Neural cell (in vitro differentiated cells): ENCODE results near the gene TRAPPC2. TPM values are rescaled to one million over a fixed set of nuclear protein-coding genes. Genes with fewer than 3 reads are reported as not detected.

ENCODE experiments used
- H2AFZ ChIP-seq: fragments of 200-600, 300-800 bp; sonication (generic), shearing (Covaris generic); 2 replicates; pipeline ENCODE4 v1.6.0; 2014; ENCODE audit warnings: low read depth, mild to moderate bottlenecking, antibody characterized with exemption, low read length, moderate library complexity
- H3F3A ChIP-seq: fragments of 200-600 bp; shearing (Covaris generic); 2 replicates; pipeline ENCODE4 v1.6.1; 2016; ENCODE audit warnings: mild to moderate bottlenecking, moderate library complexity, mixed read lengths, antibody characterized with exemption, low read length; ENCODE audit not compliant: insufficient read depth, poor library complexity, severe bottlenecking
- H3K27ac ChIP-seq: fragments of 200-600, 300-800 bp; sonication (generic), shearing (Covaris generic); 2 replicates; pipeline ENCODE4 v1.5.1; 2014; ENCODE audit warnings: mild to moderate bottlenecking, low read length, moderate library complexity
- H3K27me3 ChIP-seq: fragments of 300-800, 200-600 bp; sonication (generic), shearing (Covaris generic); 2 replicates; pipeline ENCODE4 v1.6.0; 2014; ENCODE audit warnings: mild to moderate bottlenecking, low read depth, low read length, moderate library complexity; ENCODE audit not compliant: insufficient read depth
- H3K36me3 ChIP-seq: fragments of 300-800, 200-600 bp; sonication (generic), shearing (Covaris generic); 2 replicates; pipeline ENCODE4 v1.5.1; 2014; ENCODE audit warnings: mild to moderate bottlenecking, antibody characterized with exemption, low read length, moderate library complexity; ENCODE audit not compliant: insufficient read depth
- H3K4me2 ChIP-seq: fragments of 300-800, 200-600 bp; sonication (generic), shearing (Covaris generic); 2 replicates; pipeline ENCODE4 v1.6.0; 2014; ENCODE audit warnings: mild to moderate bottlenecking, low read length
- H3K4me3 ChIP-seq: fragments of 300-800, 200-600 bp; sonication (generic), shearing (Covaris generic); 2 replicates; pipeline ENCODE4 v1.5.1; 2014; ENCODE audit warnings: mild to moderate bottlenecking, low read length, moderate library complexity
- H3K79me2 ChIP-seq: fragments of 200-600 bp; shearing (Covaris generic); replicated peaks from 2 replicates; pipeline ENCODE4 v1.6.0; 2014; ENCODE audit warnings: mild to moderate bottlenecking, low read length, moderate library complexity; ENCODE audit not compliant: insufficient read depth
- H3K9ac ChIP-seq: fragments of 300-800, 200-600 bp; sonication (generic), shearing (Covaris generic); 2 replicates; pipeline ENCODE4 v1.6.1; 2016; ENCODE audit warnings: mild to moderate bottlenecking, low read length, mixed read lengths
- H3K9me2 ChIP-seq: fragments of 200-600 bp; shearing (Covaris generic); 2 replicates; pipeline ENCODE4 v1.6.1; 2016; ENCODE audit warnings: mild to moderate bottlenecking, low read length, mixed read lengths; ENCODE audit not compliant: insufficient read depth
- H3K9me3 ChIP-seq: fragments of 200-600, 300-800 bp; sonication (generic), shearing (Covaris generic); 2 replicates; pipeline ENCODE4 v1.6.1; 2016; ENCODE audit warnings: mild to moderate bottlenecking, mixed run types, low read length, moderate library complexity, mixed read lengths
- H4K20me1 ChIP-seq: fragments of 200-600 bp; shearing (Covaris generic); 2 replicates; pipeline ENCODE4 v1.6.1; 2016; ENCODE audit warnings: mild to moderate bottlenecking, mixed run types; ENCODE audit not compliant: insufficient read depth
- CTCF ChIP-seq: fragments of 450-650 bp; IDR thresholded peaks from 2 replicates; pipeline ENCODE4 v1.5.1; 2014; ENCODE audit warnings: antibody characterized with exemption, mild to moderate bottlenecking, moderate library complexity; ENCODE audit not compliant: poor library complexity, severe bottlenecking
- EP300 ChIP-seq: fragments of 450-650 bp; conservative IDR thresholded peaks from 2 replicates; pipeline ENCODE4 v1.6.1; 2014; ENCODE audit warnings: antibody characterized with exemption, mild to moderate bottlenecking, moderate library complexity; ENCODE audit not compliant: poor library complexity, severe bottlenecking
- EZH2 ChIP-seq: fragments of 200-600, 300-800 bp; shearing (Covaris generic), sonication (generic); IDR thresholded peaks from 2 replicates; pipeline ENCODE4 v1.6.1; 2014; ENCODE audit warnings: antibody characterized with exemption, low read length, borderline replicate concordance, mild to moderate bottlenecking; ENCODE audit not compliant: insufficient read depth, poor library complexity, severe bottlenecking
- MXI1 ChIP-seq: fragments of 450-650 bp; conservative IDR thresholded peaks from 2 replicates; pipeline ENCODE4 v1.6.1; 2014; ENCODE audit warnings: antibody characterized with exemption, mild to moderate bottlenecking; ENCODE audit not compliant: poor library complexity, severe bottlenecking
- POLR2AphosphoS5 ChIP-seq: IDR thresholded peaks from 2 replicates; pipeline ENCODE4 v1.6.1; 2012
- RAD21 ChIP-seq: fragments of 450-650 bp; conservative IDR thresholded peaks from 2 replicates; pipeline ENCODE4 v1.6.1; 2014; ENCODE audit warnings: antibody characterized with exemption, mild to moderate bottlenecking, moderate library complexity
- REST ChIP-seq: IDR thresholded peaks from 2 replicates; pipeline ENCODE4 v1.6.1; 2012; ENCODE audit warnings: borderline replicate concordance
- SMC3 ChIP-seq: fragments of 450-650 bp; conservative IDR thresholded peaks from 2 replicates; pipeline ENCODE4 v1.6.1; 2014; ENCODE audit warnings: antibody characterized with exemption, mild to moderate bottlenecking, moderate library complexity; ENCODE audit not compliant: poor library complexity
- TAF1 ChIP-seq: IDR thresholded peaks from 2 replicates; pipeline ENCODE4 v1.6.1; 2012; ENCODE audit warnings: low read depth
- polyA plus RNA-seq: library from polyadenylated mRNA; depleted of rRNA; stranded (reverse); fragments of >200 nt; gene quantifications from 2 replicates; pipeline ENCODE4 v1.2.3, GENCODE V29; 2014

TRAPPC2 gene
- polyA plus RNA-seq, 1 donor from 2014 or later = 94.2 TPM

DNA sequence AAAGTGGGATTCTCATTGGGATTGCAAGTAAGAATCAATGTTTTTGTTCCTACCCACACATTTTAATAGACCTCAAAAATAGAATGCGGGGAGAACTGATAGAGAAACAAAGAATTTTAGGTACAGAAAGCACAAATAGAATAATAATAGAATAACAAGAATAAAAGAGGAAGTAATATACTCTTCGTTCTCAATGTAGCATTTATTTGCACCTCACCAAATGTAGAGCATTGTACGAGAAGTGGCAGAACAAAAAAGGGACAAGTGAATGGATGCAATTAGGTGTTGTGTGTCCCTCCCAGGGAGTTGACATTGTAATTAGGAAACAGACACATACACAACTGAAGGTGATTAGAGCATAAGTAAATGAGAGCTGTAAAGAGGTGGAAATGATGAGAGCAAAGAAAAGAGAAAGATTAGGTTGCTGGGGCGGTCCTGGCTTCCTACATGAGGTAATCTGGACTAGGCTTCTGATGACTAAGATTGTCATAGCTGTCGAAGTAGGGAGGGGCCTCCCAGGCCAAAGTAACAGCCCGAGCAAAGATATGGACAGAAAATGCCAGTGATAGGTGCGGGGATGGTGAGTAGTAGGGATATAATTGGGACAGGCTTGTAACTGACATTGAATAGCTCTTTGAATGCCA, 35.1 kb downstream of the TRAPPC2 start:
- TF ChIP-seq EZH2 (no peak), REST (no peak), CTCF (no peak), EP300 (no peak), POLR2AphosphoS5 (no peak), SMC3 (no peak), TAF1 (no peak), MXI1 (no peak), RAD21 (no peak)
- Histone ChIP-seq H3K9me3 (no peaks in the 10 kb centered on the region), H3K36me3 (no peaks in the 10 kb centered on the region), H3K4me3 (no peak overlapping the region), H3K27me3 (no peaks in the 10 kb centered on the region), H3F3A (no peaks in the 10 kb centered on the region), H3K9me2 (no peaks in the 10 kb centered on the region), H4K20me1 (no peaks in the 10 kb centered on the region), H3K9ac (no peak overlapping the region), H3K79me2 (peaks cover 5% of the 10 kb centered on the region), H3K27ac (no peak overlapping the region), H3K4me2 (no peak overlapping the region), H2AFZ (no peak overlapping the region)

DNA sequence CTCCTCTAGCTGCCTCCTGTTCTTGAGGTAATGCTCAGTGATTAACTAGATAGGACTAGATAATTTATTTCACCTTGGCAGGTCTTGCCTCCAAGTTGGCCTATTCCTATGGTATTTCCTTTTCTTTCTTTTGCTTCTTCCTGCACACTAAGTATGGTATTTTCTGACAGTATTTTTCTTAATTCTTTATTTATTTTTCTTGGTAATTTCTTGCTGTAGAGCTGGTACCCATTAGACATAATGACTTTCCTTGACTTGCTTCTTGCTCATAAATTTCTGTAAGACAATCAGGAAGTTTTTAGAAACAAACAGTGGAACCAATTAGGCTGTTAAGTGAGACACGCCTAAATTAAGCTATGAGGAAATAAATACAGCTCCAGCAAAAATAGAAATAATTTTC, 36.0 kb downstream of the TRAPPC2 start:
- Histone ChIP-seq H3K4me3 (no peak overlapping the region), H3K36me3 (no peaks in the 10 kb centered on the region), H3K4me2 (no peak overlapping the region), H2AFZ (no peak overlapping the region), H3K9me2 (no peaks in the 10 kb centered on the region), H3K9me3 (no peaks in the 10 kb centered on the region), H4K20me1 (no peaks in the 10 kb centered on the region), H3K9ac (no peak overlapping the region), H3K27ac (no peak overlapping the region), H3K79me2 (peaks cover 5% of the 10 kb centered on the region), H3F3A (no peaks in the 10 kb centered on the region), H3K27me3 (no peaks in the 10 kb centered on the region)
- TF ChIP-seq SMC3 (no peak), REST (no peak), MXI1 (no peak), CTCF (no peak), RAD21 (no peak), TAF1 (no peak), POLR2AphosphoS5 (no peak), EP300 (no peak), EZH2 (no peak)
